Mesothelial cell of epicardium (in vitro differentiated cells): ENCODE measurements around the gene A2M. TPM values are rescaled to one million over a fixed set of nuclear protein-coding genes. Genes with fewer than 3 reads are reported as not detected.

Experiments used
- DNase-seq, 2 experiments: peaks; one replicate each; pipeline ENCODE4 v3.0.0; 2021; ENCODE audit warnings: low spot score in 2 of 2; ENCODE audit not compliant: unreplicated experiment in 2 of 2
- H3K27ac Mint-ChIP-seq: 2 replicates; pipeline ENCODE4 v1.8.0; 2021; ENCODE audit warnings: mixed read lengths
- H3K27me3 Mint-ChIP-seq: 2 replicates; pipeline ENCODE4 v1.8.0; 2021; ENCODE audit warnings: low read depth, mixed read lengths
- H3K36me3 Mint-ChIP-seq: 2 replicates; pipeline ENCODE4 v1.8.0; 2021; ENCODE audit warnings: mixed read lengths
- H3K4me1 Mint-ChIP-seq: 2 replicates; pipeline ENCODE4 v1.8.0; 2021; ENCODE audit warnings: mixed read lengths
- H3K4me3 Mint-ChIP-seq: 2 replicates; pipeline ENCODE4 v1.8.0; 2021; ENCODE audit warnings: mild to moderate bottlenecking, moderate library complexity, mixed read lengths
- H3K9me3 Mint-ChIP-seq: 2 replicates; pipeline ENCODE4 v1.8.0; 2021; ENCODE audit warnings: mixed read lengths
- CTCF ChIP-seq: fragments of 200-600 bp; sonication (generic); IDR thresholded peaks from one replicate; pipeline ENCODE4 v1.5.0; 2021; ENCODE audit warnings: antibody characterized with exemption; ENCODE audit not compliant: unreplicated experiment
- total RNA-seq: library from RNA; stranded (reverse); gene quantifications from 3 replicates; pipeline ENCODE4 v1.2.1, GENCODE V29; 2021

The A2M gene
- total RNA-seq, 1 donor from 2014 or later, result 3.8 TPM

- Mint-ChIP-seq H3K27me3 (no peaks in the 10 kb centered on the region), H3K4me1 (peaks cover 7% of the 10 kb centered on the region), H3K36me3 (peaks cover 2% of the 10 kb centered on the region), H3K9me3 (peaks cover 18% of the 10 kb centered on the region), H3K27ac (no peak overlapping the region), H3K4me3 (no peak overlapping the region)
- DNase-seq, result no peak
- TF ChIP-seq CTCF, result no peak
Observed at GRCh38 chr12:9127484-9127883, 11.8 kb upstream of the A2M start.

GRCh38 chr12:9124383-9125031, 8.8 kb upstream of the A2M start:
- TF ChIP-seq CTCF, result no peak
- peaks cover 3% of the 10 kb centered on the region for H3K27me3 Mint-ChIP-seq
- peaks cover 5% of the 10 kb centered on the region for H3K4me1 Mint-ChIP-seq
- no peaks in the 10 kb centered on the region for H3K36me3 Mint-ChIP-seq
- no peak overlapping the region for H3K4me3 Mint-ChIP-seq
- H3K9me3 Mint-ChIP-seq, result peaks cover 3% of the 10 kb centered on the region
- no peak for DNase-seq
- H3K27ac Mint-ChIP-seq, result no peak overlapping the region

DNA sequence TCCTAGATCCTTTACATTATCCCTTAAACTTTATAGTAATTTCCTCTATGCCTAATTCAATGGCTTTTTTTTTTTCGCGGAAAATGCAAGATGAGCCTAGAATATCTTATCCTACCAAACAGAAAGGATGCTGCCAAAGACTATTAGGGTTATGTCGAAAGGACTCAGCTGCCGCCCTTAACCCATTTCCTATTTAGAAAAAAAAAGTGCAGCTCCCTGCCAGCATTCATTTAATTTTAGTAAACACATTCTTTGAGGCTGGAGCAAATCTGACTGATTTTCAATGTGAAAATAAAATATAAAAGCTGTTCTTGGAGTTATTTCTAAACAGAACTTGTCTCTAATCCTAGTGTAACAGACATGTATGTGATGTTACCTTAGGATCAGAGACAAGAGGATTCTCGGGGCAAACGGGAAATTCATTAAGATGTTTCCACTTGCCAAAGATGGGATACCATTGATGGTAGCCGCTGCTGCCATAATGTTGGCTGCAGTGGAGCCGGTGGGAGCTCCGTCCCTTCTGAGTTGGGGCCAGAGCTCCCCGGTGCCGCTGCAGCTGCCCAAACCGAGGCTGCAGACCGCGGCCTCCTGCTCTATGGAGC, 8.2 kb upstream of the A2M start:
- Mint-ChIP-seq H3K36me3 (no peaks in the 10 kb centered on the region), H3K27me3 (peaks cover 6% of the 10 kb centered on the region), H3K27ac (no peak overlapping the region), H3K4me3 (no peak overlapping the region), H3K4me1 (peaks cover 8% of the 10 kb centered on the region), H3K9me3 (peaks cover 2% of the 10 kb centered on the region)
- TF ChIP-seq CTCF, result no peak
- no peak for DNase-seq

GRCh38 chr12:9122091-9122609, 6.4 kb upstream of the A2M start:
- peaks cover 12% of the 10 kb centered on the region for H3K4me1 Mint-ChIP-seq
- TF ChIP-seq CTCF, result no peak
- H3K27me3 Mint-ChIP-seq, result peaks cover 9% of the 10 kb centered on the region
- H3K9me3 Mint-ChIP-seq, result no peaks in the 10 kb centered on the region
- DNase-seq, result no peak
- H3K4me3 Mint-ChIP-seq, result no peak overlapping the region
- H3K36me3 Mint-ChIP-seq, result no peaks in the 10 kb centered on the region
- H3K27ac Mint-ChIP-seq, result no peak overlapping the region

GRCh38 chr12:9120487-9121184, 4.9 kb upstream of the A2M start:
- Mint-ChIP-seq H3K4me1 (peaks cover 24% of the 10 kb centered on the region), H3K27me3 (peaks cover 9% of the 10 kb centered on the region), H3K9me3 (no peaks in the 10 kb centered on the region), H3K4me3 (no peak overlapping the region), H3K27ac (no peak overlapping the region), H3K36me3 (no peaks in the 10 kb centered on the region)
- DNase-seq, result no peak
- no peak for TF ChIP-seq CTCF
